ENCODE measurements around the gene KIF26B. TPM values are rescaled to one million over a fixed set of nuclear protein-coding genes. Genes with fewer than 3 reads are reported as not detected.

Gene KIF26B
- total RNA-seq, 1 donor from 2014 or later, result 69.7 TPM

- Mint-ChIP-seq H3K9me3 (no peaks in the 10 kb centered on the region), H3K27ac (no peak overlapping the region), H3K27me3 (ENCODE audit: low read depth) (peaks cover 13% of the 10 kb centered on the region), H3K4me3 (no peak overlapping the region), H3K4me1 (peaks cover 17% of the 10 kb centered on the region), H3K36me3 (peaks cover 5% of the 10 kb centered on the region)
- no peak for DNase-seq (ENCODE audit: low spot score in 2 of 2, unreplicated experiment in 2 of 2)
- TF ChIP-seq CTCF (IDR thresholded peaks at IDR 0.05; ENCODE audit: unreplicated experiment), result no peak
Observed at GRCh38 chr1:245580651-245581050, 425.9 kb downstream of the KIF26B start.

- no peak overlapping the region for H3K27ac Mint-ChIP-seq
- no peak for DNase-seq (ENCODE audit: low spot score in 2 of 2, unreplicated experiment in 2 of 2)
- peaks cover 5% of the 10 kb centered on the region for H3K36me3 Mint-ChIP-seq
- no peak overlapping the region for H3K4me3 Mint-ChIP-seq
- H3K4me1 Mint-ChIP-seq, result peaks cover 18% of the 10 kb centered on the region
- H3K27me3 Mint-ChIP-seq (ENCODE audit: low read depth), result peaks cover 12% of the 10 kb centered on the region
- no peaks in the 10 kb centered on the region for H3K9me3 Mint-ChIP-seq
- TF ChIP-seq CTCF (IDR thresholded peaks at IDR 0.05; ENCODE audit: unreplicated experiment), result no peak
Observed at GRCh38 chr1:245582026-245582425, 427.2 kb downstream of the KIF26B start.

GRCh38 chr1:245583081-245583480, 428.3 kb downstream of the KIF26B start:
- TF ChIP-seq CTCF (IDR thresholded peaks at IDR 0.05; ENCODE audit: unreplicated experiment), result no peak
- no peak overlapping the region for H3K27ac Mint-ChIP-seq
- H3K9me3 Mint-ChIP-seq, result no peaks in the 10 kb centered on the region
- peaks cover 7% of the 10 kb centered on the region for H3K27me3 Mint-ChIP-seq (ENCODE audit: low read depth)
- no peak for DNase-seq (ENCODE audit: low spot score in 2 of 2, unreplicated experiment in 2 of 2)
- no peak overlapping the region for H3K4me3 Mint-ChIP-seq
- H3K36me3 Mint-ChIP-seq, result peaks cover 5% of the 10 kb centered on the region
- H3K4me1 Mint-ChIP-seq, result peaks cover 28% of the 10 kb centered on the region

- Mint-ChIP-seq H3K4me1 (peaks cover 35% of the 10 kb centered on the region), H3K9me3 (no peaks in the 10 kb centered on the region), H3K27me3 (ENCODE audit: low read depth) (peaks cover 7% of the 10 kb centered on the region), H3K36me3 (peaks cover 5% of the 10 kb centered on the region), H3K4me3 (no peak overlapping the region), H3K27ac (no peak overlapping the region)
- DNase-seq (ENCODE audit: low spot score in 2 of 2, unreplicated experiment in 2 of 2), result no peak
- no peak for TF ChIP-seq CTCF (IDR thresholded peaks at IDR 0.05; ENCODE audit: unreplicated experiment)
Observed at GRCh38 chr1:245583575-245584330, 429.0 kb downstream of the KIF26B start.

- DNase-seq (ENCODE audit: low spot score in 2 of 2, unreplicated experiment in 2 of 2), result no peak
- Mint-ChIP-seq H3K36me3 (peaks cover 5% of the 10 kb centered on the region), H3K4me3 (no peak overlapping the region), H3K27me3 (ENCODE audit: low read depth) (peaks cover 5% of the 10 kb centered on the region), H3K4me1 (peaks cover 37% of the 10 kb centered on the region), H3K9me3 (no peaks in the 10 kb centered on the region), H3K27ac (peak overlapping the region; percentile 68)
- no peak for TF ChIP-seq CTCF (IDR thresholded peaks at IDR 0.05; ENCODE audit: unreplicated experiment)
Observed at GRCh38 chr1:245585252-245585959, 430.6 kb downstream of the KIF26B start.

All from mesothelial cell of epicardium (in vitro differentiated cells).